Sigmoid colon (tissue), 4 donors: Measurements from ENCODE around the gene PTPN13.

Experiments used
- EP300 ChIP-seq, 4 donors: sonication (generic); formaldehyde crosslinking; IDR thresholded peaks; one replicate each; pipeline ENCODE4 v1.6.1; 2017; ENCODE audit warnings: antibody characterized with exemption in 4 of 4
- POLR2A ChIP-seq, 2 donors: fragments of 450-650 bp; IDR thresholded peaks; one replicate each; pipeline ENCODE4 v1.6.1; 2016; ENCODE audit warnings: antibody characterized with exemption in 2 of 2, mild to moderate bottlenecking in 2 of 2, moderate library complexity in 2 of 2
- POLR2AphosphoS5 ChIP-seq, 4 donors: sonication (generic); formaldehyde crosslinking; IDR thresholded peaks; one replicate each; pipeline ENCODE4 v1.6.1; 2017; ENCODE audit warnings: antibody characterized with exemption in 4 of 4
- TF ChIP-seq, protein P1 (sequence below), 4 experiments: fragments of 450-650 bp in 3 of 4; fragments of 200-600 bp in 1 of 4; IDR thresholded peaks; one replicate each; pipeline ENCODE4 v1.5.1; 2016 to 2019; ENCODE audit warnings: antibody characterized with exemption in 4 of 4, mild to moderate bottlenecking in 3 of 4, moderate library complexity in 2 of 4

- TF ChIP-seq, protein P1, sequence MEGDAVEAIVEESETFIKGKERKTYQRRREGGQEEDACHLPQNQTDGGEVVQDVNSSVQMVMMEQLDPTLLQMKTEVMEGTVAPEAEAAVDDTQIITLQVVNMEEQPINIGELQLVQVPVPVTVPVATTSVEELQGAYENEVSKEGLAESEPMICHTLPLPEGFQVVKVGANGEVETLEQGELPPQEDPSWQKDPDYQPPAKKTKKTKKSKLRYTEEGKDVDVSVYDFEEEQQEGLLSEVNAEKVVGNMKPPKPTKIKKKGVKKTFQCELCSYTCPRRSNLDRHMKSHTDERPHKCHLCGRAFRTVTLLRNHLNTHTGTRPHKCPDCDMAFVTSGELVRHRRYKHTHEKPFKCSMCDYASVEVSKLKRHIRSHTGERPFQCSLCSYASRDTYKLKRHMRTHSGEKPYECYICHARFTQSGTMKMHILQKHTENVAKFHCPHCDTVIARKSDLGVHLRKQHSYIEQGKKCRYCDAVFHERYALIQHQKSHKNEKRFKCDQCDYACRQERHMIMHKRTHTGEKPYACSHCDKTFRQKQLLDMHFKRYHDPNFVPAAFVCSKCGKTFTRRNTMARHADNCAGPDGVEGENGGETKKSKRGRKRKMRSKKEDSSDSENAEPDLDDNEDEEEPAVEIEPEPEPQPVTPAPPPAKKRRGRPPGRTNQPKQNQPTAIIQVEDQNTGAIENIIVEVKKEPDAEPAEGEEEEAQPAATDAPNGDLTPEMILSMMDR (IDR thresholded peaks at IDR 0.05) = no peak
- TF ChIP-seq POLR2AphosphoS5 (IDR thresholded peaks at IDR 0.05) (no peak), POLR2A (IDR thresholded peaks at IDR 0.05) (no peak), EP300 (IDR thresholded peaks at IDR 0.05) (no peak)
Observed at GRCh38 chr4:86608757-86609375, 14.8 kb downstream of the PTPN13 start.
